ENCODE data around the gene RRAGC. TPM values are rescaled to one million over a fixed set of nuclear protein-coding genes. Genes with fewer than 3 reads are reported as not detected.

Gene RRAGC
- total RNA-seq, 4 donors from 2014 or later, result 10.0 to 25.0 (median 21.9) TPM

GRCh38 chr1:38898653-38899230, 39.2 kb upstream of the RRAGC start:
- no peaks in the 10 kb centered on the region for H3K9me3 ChIP-seq
- no peaks in the 10 kb centered on the region for H3K36me3 ChIP-seq
- no peaks in the 10 kb centered on the region for H3K27me3 ChIP-seq
- H3K4me1 ChIP-seq, result peaks cover 0 to 3% (median 0%) of the 10 kb centered on the region in 4 donors
- no peak overlapping the region for H3K4me3 ChIP-seq
- intact Hi-C loops (cut with DNase I; ENCODE audit: low total_unique reads) (no loop called here), in situ Hi-C loops (cut with MboI; ENCODE audit: low pct_ligation_motif_present in 1 of 4, low pct_unique_long_range_greater_than_20kb in 1 of 4, low sequenced_read_pairs in 3 of 4) (loop anchor here in 1 of 4 donors (25.0 kb wide), 1 partner anchor 164 kb away; no protein-coding TSS in a partner anchor)
- DNase-seq, result no peak
- TF ChIP-seq CTCF (IDR thresholded peaks at IDR 0.05) (no peak), EP300 (IDR thresholded peaks at IDR 0.05; ENCODE audit: low read depth) (no peak), POLR2AphosphoS5 (IDR thresholded peaks at IDR 0.05) (no peak), POLR2A (IDR thresholded peaks at IDR 0.05) (no peak)
- H3K27ac ChIP-seq, result no peak overlapping the region

GRCh38 chr1:38896169-38896568, 36.6 kb upstream of the RRAGC start:
- Histone ChIP-seq H3K4me3 (no peak overlapping the region), H3K36me3 (no peaks in the 10 kb centered on the region), H3K4me1 (peaks cover 0 to 3% (median 0%) of the 10 kb centered on the region in 4 donors), H3K27me3 (no peaks in the 10 kb centered on the region), H3K9me3 (no peaks in the 10 kb centered on the region), H3K27ac (no peak overlapping the region)
- intact Hi-C loops (cut with DNase I; ENCODE audit: low total_unique reads), result no loop called here
- no peak for DNase-seq
- TF ChIP-seq POLR2AphosphoS5 (IDR thresholded peaks at IDR 0.05), result no peak
- 96 to 100% methylated on average over 2 of the region's 2 CpGs for WGBS, 2 donors (ENCODE audit: low coverage in 1 of 2)
- in situ Hi-C loops (cut with MboI; ENCODE audit: low pct_ligation_motif_present in 1 of 4, low pct_unique_long_range_greater_than_20kb in 1 of 4, low sequenced_read_pairs in 3 of 4), result loop anchor here in 1 of 4 donors (25.0 kb wide), 1 partner anchor 166 kb away; no protein-coding TSS in a partner anchor

GRCh38 chr1:38892976-38893375, 33.4 kb upstream of the RRAGC start:
- Histone ChIP-seq H3K36me3 (no peaks in the 10 kb centered on the region), H3K27me3 (no peaks in the 10 kb centered on the region), H3K4me3 (no peak overlapping the region), H3K4me1 (no peaks in the 10 kb centered on the region), H3K27ac (no peak overlapping the region), H3K9me3 (no peaks in the 10 kb centered on the region)
- DNase-seq, result no peak
- WGBS, 2 donors (ENCODE audit: low coverage in 1 of 2), result 78 to 79% methylated on average over 1 of the region's 1 CpG
- TF ChIP-seq POLR2A (IDR thresholded peaks at IDR 0.05), result no peak
- TF ChIP-seq EP300 (IDR thresholded peaks at IDR 0.05; ENCODE audit: low read depth), result no peak
- no peak for TF ChIP-seq POLR2AphosphoS5 (IDR thresholded peaks at IDR 0.05)
- no peak for TF ChIP-seq CTCF (IDR thresholded peaks at IDR 0.05)
- in situ Hi-C loops (cut with MboI; ENCODE audit: low pct_ligation_motif_present in 1 of 4, low pct_unique_long_range_greater_than_20kb in 1 of 4, low sequenced_read_pairs in 3 of 4) (loop anchor here in 1 of 4 donors (25.0 kb wide), 1 partner anchor 169 kb away; no protein-coding TSS in a partner anchor), intact Hi-C loops (cut with DNase I; ENCODE audit: low total_unique reads) (no loop called here)

GRCh38 chr1:38891753-38892152, 32.2 kb upstream of the RRAGC start:
- in situ Hi-C loops (cut with MboI; ENCODE audit: low pct_ligation_motif_present in 1 of 4, low pct_unique_long_range_greater_than_20kb in 1 of 4, low sequenced_read_pairs in 3 of 4), result loop anchor here in 1 of 4 donors (25.0 kb wide), 1 partner anchor 171 kb away; no protein-coding TSS in a partner anchor
- H3K27ac ChIP-seq, result no peak overlapping the region
- H3K4me3 ChIP-seq, result no peak overlapping the region
- no peaks in the 10 kb centered on the region for H3K4me1 ChIP-seq
- intact Hi-C loops (cut with DNase I; ENCODE audit: low total_unique reads), result no loop called here
- H3K27me3 ChIP-seq, result no peaks in the 10 kb centered on the region
- DNase-seq, result no peak
- no peaks in the 10 kb centered on the region for H3K9me3 ChIP-seq
- TF ChIP-seq EP300 (IDR thresholded peaks at IDR 0.05; ENCODE audit: low read depth) (no peak), POLR2A (IDR thresholded peaks at IDR 0.05) (no peak), CTCF (IDR thresholded peaks at IDR 0.05) (no peak), POLR2AphosphoS5 (IDR thresholded peaks at IDR 0.05) (no peak)
- H3K36me3 ChIP-seq, result no peaks in the 10 kb centered on the region
- 75 to 100% methylated on average over 1 of the region's 1 CpG for WGBS, 2 donors (ENCODE audit: low coverage in 1 of 2)
